Activated CD4-positive, alpha-beta memory T cell treated with anti-CD3 and anti-CD28 coated beads, Interleukin-2, amount 10 ng/mL, durations not matched to agents 7 days and 5 days (primary cell): Measurements from ENCODE around the gene TMEM260. TPM values are rescaled to one million over a fixed set of nuclear protein-coding genes. Genes with fewer than 3 reads are reported as not detected.

ENCODE experiments used
- total RNA-seq, 2 experiments: library from RNA; stranded (reverse); gene quantifications; one replicate each; pipeline ENCODE4 v1.2.3, GENCODE V29; 2021

Gene TMEM260
- total RNA-seq, 2 experiments from 2014 or later: 15.1 to 19.4 TPM

Other genes with a start within 250 kb of the TMEM260 start
- gene OTX2, start 230.7 kb downstream of the TMEM260 start, total RNA-seq: not detected